ENCODE results near the gene IMPG1. TPM values are rescaled to one million over a fixed set of nuclear protein-coding genes. Genes with fewer than 3 reads are reported as not detected.

IMPG1 gene
- polyA plus RNA-seq, 3 donors: not detected

- Mint-ChIP-seq H3K4me3 (no peak overlapping the region), H3K27me3 (ENCODE audit: low read depth in 3 of 3) (no peaks in the 10 kb centered on the region), H3K4me1 (no peaks in the 10 kb centered on the region), H3K9me3 (peaks cover under 1 to 7% (median 2%) of the 10 kb centered on the region in 7 donors), H3K36me3 (no peaks in the 10 kb centered on the region), H3K27ac (no peak overlapping the region)
- Histone ChIP-seq H3K4me2 (replicated peaks; ENCODE audit: extremely low read depth, low read length, poor library complexity, severe bottlenecking) (no peak overlapping the region), H3K27me3 (ENCODE audit: control insufficient read depth in 2 of 2, insufficient read depth in 2 of 2, low read length in 2 of 2) (no peaks in the 10 kb centered on the region), H3K4me3 (replicated peaks in 1 of 3; ENCODE audit: low read depth in 2 of 3, low read length in 3 of 3) (no peak overlapping the region), H3K9ac (ENCODE audit: insufficient read depth, low read length, poor library complexity, severe bottlenecking) (no peak overlapping the region), H3K4me1 (ENCODE audit: control insufficient read depth in 1 of 2, insufficient read depth in 2 of 2, low read length in 2 of 2) (no peaks in the 10 kb centered on the region), H4K20me1 (ENCODE audit: insufficient read depth, low read length) (no peaks in the 10 kb centered on the region), H3K9me3 (replicated peaks in 1 of 2; ENCODE audit: control insufficient read depth in 1 of 2, insufficient read depth in 1 of 2, low read length in 2 of 2) (peaks cover 0 to 5% of the 10 kb centered on the region in 2 donors), H2AFZ (ENCODE audit: insufficient read depth, low read depth, low read length, poor library complexity, severe bottlenecking) (no peak overlapping the region), H3K79me2 (ENCODE audit: insufficient read depth, low read length) (no peaks in the 10 kb centered on the region), H3K36me3 (replicated peaks in 1 of 2; ENCODE audit: control insufficient read depth in 1 of 2, insufficient read depth in 2 of 2, low read length in 2 of 2) (no peaks in the 10 kb centered on the region), H3K27ac (ENCODE audit: low read depth in 1 of 2, low read length in 2 of 2) (no peak overlapping the region)
- intact Hi-C loops (cut with micrococcal nuclease): no loop called here
- no peak for DNase-seq
- TF ChIP-seq CTCF (IDR thresholded peaks at IDR 0.05): no peak
Observed at GRCh38 chr6:76073281-76073680, 819 bp upstream of the IMPG1 start.

- Histone ChIP-seq H3K9ac (ENCODE audit: insufficient read depth, low read length, poor library complexity, severe bottlenecking) (no peak overlapping the region), H3K36me3 (replicated peaks in 1 of 2; ENCODE audit: control insufficient read depth in 1 of 2, insufficient read depth in 2 of 2, low read length in 2 of 2) (no peaks in the 10 kb centered on the region)
- no peak overlapping the region for H3K4me3 Mint-ChIP-seq
Observed at GRCh38 chr6:76057469-76057868, 15.0 kb downstream of the IMPG1 start.

More at GRCh38 chr6:76057469-76057868, 15.0 kb downstream of the IMPG1 start:
- no peak overlapping the region for H3K27ac Mint-ChIP-seq
- Histone ChIP-seq H3K27me3 (ENCODE audit: control insufficient read depth in 2 of 2, insufficient read depth in 2 of 2, low read length in 2 of 2) (no peaks in the 10 kb centered on the region), H3K79me2 (ENCODE audit: insufficient read depth, low read length) (no peaks in the 10 kb centered on the region), H2AFZ (ENCODE audit: insufficient read depth, low read depth, low read length, poor library complexity, severe bottlenecking) (no peak overlapping the region), H3K27ac (ENCODE audit: low read depth in 1 of 2, low read length in 2 of 2) (no peak overlapping the region), H3K4me1 (ENCODE audit: control insufficient read depth in 1 of 2, insufficient read depth in 2 of 2, low read length in 2 of 2) (no peaks in the 10 kb centered on the region), H3K9me3 (replicated peaks in 1 of 2; ENCODE audit: control insufficient read depth in 1 of 2, insufficient read depth in 1 of 2, low read length in 2 of 2) (peaks cover 0 to 7% of the 10 kb centered on the region in 2 donors), H3K4me2 (replicated peaks; ENCODE audit: extremely low read depth, low read length, poor library complexity, severe bottlenecking) (no peak overlapping the region), H3K4me3 (replicated peaks in 1 of 3; ENCODE audit: low read depth in 2 of 3, low read length in 3 of 3) (no peak overlapping the region), H4K20me1 (ENCODE audit: insufficient read depth, low read length) (no peaks in the 10 kb centered on the region)
- no peaks in the 10 kb centered on the region for H3K27me3 Mint-ChIP-seq (ENCODE audit: low read depth in 3 of 3)
- no CpG with 5 or more reads among the region's 1 CpG for WGBS (ENCODE audit: insufficient coverage)
- H3K36me3 Mint-ChIP-seq: no peaks in the 10 kb centered on the region
- H3K4me1 Mint-ChIP-seq: no peaks in the 10 kb centered on the region
- H3K9me3 Mint-ChIP-seq: peaks cover 0 to 4% (median 2%) of the 10 kb centered on the region in 7 donors
- no peak for DNase-seq
- intact Hi-C loops (cut with micrococcal nuclease): no loop called here
- no peak for TF ChIP-seq CTCF (IDR thresholded peaks at IDR 0.05)
